Fibroblast of villous mesenchyme (primary cell): ENCODE results near the gene TNRC6A. TPM values are rescaled to one million over a fixed set of nuclear protein-coding genes. Genes with fewer than 3 reads are reported as not detected.
A peak's percentile ranks its signal among the peaks of the same experiment; 100 is the strongest.

Experiments
- DNase-seq: peaks from one replicate; pipeline ENCODE4 v3.0.0-alpha.2; 2010; ENCODE audit warnings: low read depth
- H3K4me3 ChIP-seq: 2 replicates; pipeline ENCODE4 v1.5.1; 2011; ENCODE audit warnings: low read depth, mild to moderate bottlenecking, low read length
- CTCF ChIP-seq: IDR thresholded peaks from 2 replicates; pipeline ENCODE4 v1.5.1; 2012; ENCODE audit warnings: low read depth, mild to moderate bottlenecking, low read length; ENCODE audit not compliant: insufficient read depth
- total RNA-seq: library from RNA; depleted of rRNA; stranded (reverse); fragments of >200 nt; gene quantifications from 2 replicates; pipeline ENCODE4 v1.2.3, GENCODE V29; 2012

TNRC6A gene
- total RNA-seq, 1 donor: 66.9 TPM

- TF ChIP-seq CTCF: no peak
- DNase-seq: no peak
- H3K4me3 ChIP-seq: no peak overlapping the region
These were observed 117.3 kb downstream of the TNRC6A start for GRCh38 chr16:24846548-24847357.

GRCh38 chr16:24847358-24847664 is 117.9 kb downstream of the TNRC6A start:
- TF ChIP-seq CTCF: no peak
- no peak overlapping the region for H3K4me3 ChIP-seq
- DNase-seq: no peak

DNA sequence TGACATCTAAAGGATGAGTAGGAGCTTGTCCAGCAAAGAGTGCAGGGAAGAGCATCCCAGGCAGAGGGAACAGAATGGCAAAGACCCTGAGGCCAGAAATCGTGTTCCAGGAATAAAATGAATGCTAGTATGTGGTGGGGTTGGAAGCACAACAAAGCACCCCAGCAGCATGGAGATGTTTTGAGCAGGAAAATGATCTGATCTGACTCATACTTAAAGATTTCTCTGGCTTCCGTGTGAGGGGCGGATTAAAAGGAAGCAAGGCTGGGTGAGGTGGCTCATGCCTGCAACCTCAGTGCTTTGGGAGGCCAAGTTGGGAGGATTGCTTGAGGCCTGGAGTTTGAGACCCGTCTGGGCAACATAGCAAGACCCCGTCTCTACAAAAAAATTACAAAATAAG is 118.6 kb downstream of the TNRC6A start:
- DNase-seq: peak; percentile 26
- no peak for TF ChIP-seq CTCF
- H3K4me3 ChIP-seq: no peak overlapping the region

DNA sequence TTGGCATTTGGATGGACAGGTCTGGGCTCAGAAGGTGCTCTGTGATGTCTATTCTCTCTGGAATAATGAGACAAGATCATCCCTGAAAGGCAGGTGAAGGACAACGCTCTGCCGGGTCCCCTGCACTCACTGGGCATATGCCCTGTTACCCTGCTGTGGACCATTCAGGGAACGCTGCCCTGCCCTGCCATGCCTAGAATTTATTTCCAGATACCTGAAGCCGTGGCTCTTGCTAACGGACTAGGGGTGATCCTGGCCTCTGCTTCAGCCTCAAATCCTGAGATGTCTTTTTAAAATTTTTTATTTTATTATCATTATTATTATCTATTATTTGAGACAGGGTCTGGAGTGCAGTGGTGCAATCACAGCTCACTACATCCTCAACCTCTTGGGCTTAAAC is 120.2 kb downstream of the TNRC6A start:
- no peak for TF ChIP-seq CTCF
- H3K4me3 ChIP-seq: no peak overlapping the region
- no peak for DNase-seq

DNA sequence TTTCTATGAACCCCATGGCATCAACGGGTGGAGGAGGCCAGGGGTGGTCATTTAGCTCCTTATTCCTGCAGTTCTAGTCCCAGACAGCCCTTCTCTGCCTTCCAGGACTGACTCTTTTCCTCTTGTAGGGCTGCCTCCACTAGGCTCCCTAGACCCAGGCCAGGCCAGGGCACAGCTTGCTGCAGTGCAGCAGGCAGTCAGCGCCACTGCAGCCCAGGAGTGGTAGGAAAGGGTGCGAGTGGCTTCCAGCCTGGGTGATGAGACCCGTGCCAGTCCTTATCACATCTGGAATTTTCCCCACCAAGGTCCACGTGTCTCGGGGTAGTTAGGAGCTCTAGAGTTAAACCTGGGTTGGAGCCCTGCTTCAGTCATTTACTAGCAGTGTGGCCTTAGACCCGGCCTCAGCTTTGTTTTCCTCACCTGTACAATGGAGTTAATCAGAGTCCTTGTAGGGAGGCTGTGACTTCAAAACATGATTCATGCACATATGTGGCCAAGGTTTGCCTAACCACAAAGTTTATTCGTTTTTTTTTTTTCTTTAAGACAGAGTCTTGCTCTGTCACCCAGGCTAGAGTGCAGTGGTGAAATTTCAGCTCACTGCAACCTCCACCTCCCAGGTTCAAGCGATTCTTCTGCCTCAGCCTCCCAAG is 121.0 kb downstream of the TNRC6A start:
- TF ChIP-seq CTCF: no peak
- DNase-seq: peak; percentile 39
- H3K4me3 ChIP-seq: no peak overlapping the region

GRCh38 chr16:24851700-24852099 is 122.2 kb downstream of the TNRC6A start:
- DNase-seq: peak; percentile 19
- no peak for TF ChIP-seq CTCF
- H3K4me3 ChIP-seq: no peak overlapping the region
